Hematopoietic multipotent progenitor cell treated with erythropoietin and hydrocortisone succinate and interleukin-3 and kit ligand, for 15 days (in vitro differentiated cells): ENCODE data around the gene MREG.

Experiments
- DNase-seq: peaks from one replicate; pipeline ENCODE4 v3.0.0-alpha.2; 2015; ENCODE audit warnings: low spot score

MREG gene

GRCh38 chr2:215918901-215919599 is 94.3 kb downstream of the MREG start:
- DNase-seq, result no peak

- DNase-seq, result no peak
These were observed 95.3 kb downstream of the MREG start for GRCh38 chr2:215917953-215918620.

- DNase-seq, result no peak
These were observed 97.9 kb downstream of the MREG start for GRCh38 chr2:215915441-215915840.

- DNase-seq, result no peak
These were observed 98.6 kb downstream of the MREG start for GRCh38 chr2:215914777-215915165.

- DNase-seq, result no peak
These were observed 99.1 kb downstream of the MREG start for GRCh38 chr2:215914054-215914776.

GRCh38 chr2:215912299-215912842 is 101.0 kb downstream of the MREG start:
- DNase-seq, result no peak

- no peak for DNase-seq
These were observed 101.9 kb downstream of the MREG start for GRCh38 chr2:215911301-215912085.

GRCh38 chr2:215910180-215910579 is 103.2 kb downstream of the MREG start:
- no peak for DNase-seq

- no peak for DNase-seq
These were observed 106.2 kb downstream of the MREG start for GRCh38 chr2:215907147-215907546.

GRCh38 chr2:215906458-215906857 is 106.9 kb downstream of the MREG start:
- DNase-seq, result no peak

GRCh38 chr2:215905691-215906090 is 107.7 kb downstream of the MREG start:
- DNase-seq, result no peak

- no peak for DNase-seq
These were observed 109.2 kb downstream of the MREG start for GRCh38 chr2:215904101-215904500.

GRCh38 chr2:215903203-215903602 is 110.1 kb downstream of the MREG start:
- no peak for DNase-seq

GRCh38 chr2:215901796-215902195 is 111.6 kb downstream of the MREG start:
- DNase-seq, result no peak

- DNase-seq, result no peak
These were observed 112.5 kb downstream of the MREG start for GRCh38 chr2:215900843-215901242.

GRCh38 chr2:215900203-215900611 is 113.1 kb downstream of the MREG start:
- no peak for DNase-seq

- no peak for DNase-seq
These were observed 113.9 kb downstream of the MREG start for GRCh38 chr2:215899141-215900074.

- no peak for DNase-seq
These were observed 115.0 kb downstream of the MREG start for GRCh38 chr2:215898363-215898762.

GRCh38 chr2:215896921-215897320 is 116.4 kb downstream of the MREG start:
- no peak for DNase-seq

GRCh38 chr2:215895330-215895729 is 118.0 kb downstream of the MREG start:
- DNase-seq, result no peak
